Kidney epithelial cell (primary cell): ENCODE measurements around the gene MRO. TPM values are rescaled to one million over a fixed set of nuclear protein-coding genes. Genes with fewer than 3 reads are reported as not detected.

Experiments used
- DNase-seq: peaks from one replicate; pipeline ENCODE4 v3.0.0-alpha.2; 2010; ENCODE audit warnings: low read depth
- H3K27me3 ChIP-seq: 2 replicates; pipeline ENCODE4 v1.6.0; 2011; ENCODE audit warnings: low read length; ENCODE audit not compliant: control insufficient read depth, insufficient read depth
- H3K36me3 ChIP-seq: 2 replicates; pipeline ENCODE4 v1.5.1; 2011; ENCODE audit warnings: low read length; ENCODE audit not compliant: control insufficient read depth, insufficient read depth
- H3K4me3 ChIP-seq: 2 replicates; pipeline ENCODE4 v1.5.1; 2011; ENCODE audit warnings: low read depth, mild to moderate bottlenecking, control low read depth, low read length
- total RNA-seq: library from RNA; depleted of rRNA; stranded (reverse); fragments of >200 nt; gene quantifications from 2 replicates; pipeline ENCODE4 v1.2.3, GENCODE V29; 2015
- TF ChIP-seq, protein P1 (sequence below): IDR thresholded peaks from 2 replicates; pipeline ENCODE4 v1.5.1; 2011; ENCODE audit warnings: mild to moderate bottlenecking, moderate library complexity, low read length, control low read depth, inconsistent platforms; ENCODE audit not compliant: insufficient read depth, poor library complexity, severe bottlenecking

Gene MRO
- total RNA-seq, 1 donor from 2014 or later = not detected

- TF ChIP-seq, protein P1, sequence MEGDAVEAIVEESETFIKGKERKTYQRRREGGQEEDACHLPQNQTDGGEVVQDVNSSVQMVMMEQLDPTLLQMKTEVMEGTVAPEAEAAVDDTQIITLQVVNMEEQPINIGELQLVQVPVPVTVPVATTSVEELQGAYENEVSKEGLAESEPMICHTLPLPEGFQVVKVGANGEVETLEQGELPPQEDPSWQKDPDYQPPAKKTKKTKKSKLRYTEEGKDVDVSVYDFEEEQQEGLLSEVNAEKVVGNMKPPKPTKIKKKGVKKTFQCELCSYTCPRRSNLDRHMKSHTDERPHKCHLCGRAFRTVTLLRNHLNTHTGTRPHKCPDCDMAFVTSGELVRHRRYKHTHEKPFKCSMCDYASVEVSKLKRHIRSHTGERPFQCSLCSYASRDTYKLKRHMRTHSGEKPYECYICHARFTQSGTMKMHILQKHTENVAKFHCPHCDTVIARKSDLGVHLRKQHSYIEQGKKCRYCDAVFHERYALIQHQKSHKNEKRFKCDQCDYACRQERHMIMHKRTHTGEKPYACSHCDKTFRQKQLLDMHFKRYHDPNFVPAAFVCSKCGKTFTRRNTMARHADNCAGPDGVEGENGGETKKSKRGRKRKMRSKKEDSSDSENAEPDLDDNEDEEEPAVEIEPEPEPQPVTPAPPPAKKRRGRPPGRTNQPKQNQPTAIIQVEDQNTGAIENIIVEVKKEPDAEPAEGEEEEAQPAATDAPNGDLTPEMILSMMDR = no peak
- H3K27me3 ChIP-seq = peaks cover 2% of the 10 kb centered on the region
- no peak overlapping the region for H3K4me3 ChIP-seq
- H3K36me3 ChIP-seq = no peaks in the 10 kb centered on the region
- DNase-seq = no peak
Observed at GRCh38 chr18:50750546-50750945, 69.3 kb downstream of the MRO start.

DNA sequence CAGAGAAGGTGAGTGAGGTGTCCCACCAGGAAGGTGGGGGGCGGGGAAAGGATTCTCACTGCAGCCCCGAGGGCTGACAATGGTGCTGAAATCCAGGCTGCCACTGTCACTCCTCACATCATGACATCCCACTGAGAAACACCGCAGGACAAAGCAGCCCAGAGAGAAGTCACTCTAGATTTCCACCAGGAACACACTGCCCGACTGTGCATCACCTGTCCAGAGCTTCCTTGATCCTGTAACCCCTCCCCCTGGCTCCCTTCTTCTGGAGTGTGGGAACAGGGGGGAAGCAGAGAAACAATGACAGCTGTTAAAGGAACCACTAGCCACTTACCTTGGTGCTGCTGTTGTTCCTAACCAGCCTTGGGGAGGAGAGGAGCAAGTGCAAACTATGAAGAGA is 69.9 kb downstream of the MRO start:
- Histone ChIP-seq H3K4me3 (no peak overlapping the region), H3K27me3 (peaks cover 2% of the 10 kb centered on the region), H3K36me3 (no peaks in the 10 kb centered on the region)
- DNase-seq = no peak
- TF ChIP-seq, protein P1 = no peak

DNA sequence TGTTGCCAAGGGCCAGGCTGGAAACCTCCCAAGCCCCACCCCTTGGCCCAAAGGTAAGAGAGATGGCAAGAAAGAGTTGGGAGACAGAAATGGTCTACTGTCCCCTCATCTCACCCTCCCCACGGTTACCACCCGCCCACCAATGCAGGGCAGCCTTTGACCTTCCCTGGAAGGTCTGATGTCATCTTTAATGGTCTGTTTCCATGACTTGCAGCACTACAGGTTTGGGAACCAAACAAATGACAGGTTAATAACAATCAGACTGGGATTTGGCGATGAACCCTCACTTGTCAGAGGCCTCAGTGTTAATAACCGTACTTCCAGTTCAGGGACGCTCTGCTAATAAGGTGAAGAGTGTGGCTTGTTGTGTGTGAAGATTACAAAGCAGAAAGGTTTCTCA is 70.4 kb downstream of the MRO start:
- DNase-seq = no peak
- TF ChIP-seq, protein P1 = no peak
- Histone ChIP-seq H3K36me3 (no peaks in the 10 kb centered on the region), H3K4me3 (no peak overlapping the region), H3K27me3 (peaks cover 2% of the 10 kb centered on the region)

- H3K4me3 ChIP-seq = no peak overlapping the region
- H3K36me3 ChIP-seq = no peaks in the 10 kb centered on the region
- peaks cover 2% of the 10 kb centered on the region for H3K27me3 ChIP-seq
- no peak for DNase-seq
- TF ChIP-seq, protein P1 = no peak
Observed at GRCh38 chr18:50748243-50749229, 71.3 kb downstream of the MRO start.

DNA sequence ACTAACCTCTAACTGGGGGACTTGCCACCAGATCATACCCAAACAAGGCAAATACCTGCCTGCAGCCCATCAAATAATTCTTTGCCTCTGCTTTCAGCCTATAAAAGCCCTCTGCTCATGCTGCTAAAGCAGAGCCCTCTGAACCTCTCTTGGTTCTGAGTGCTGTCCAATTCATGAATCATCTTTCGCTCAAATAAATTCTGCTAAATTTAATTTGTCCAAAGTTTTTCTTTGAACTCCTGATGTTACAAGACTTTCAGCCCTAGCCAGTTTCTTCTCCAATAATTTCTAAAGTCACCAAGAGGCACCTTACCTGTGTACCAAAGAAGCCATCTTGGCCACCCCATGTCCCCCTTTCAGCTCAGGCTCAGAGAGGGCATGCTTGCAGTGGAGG is 72.0 kb downstream of the MRO start:
- TF ChIP-seq, protein P1 = no peak
- no peak for DNase-seq
- Histone ChIP-seq H3K4me3 (no peak overlapping the region), H3K36me3 (no peaks in the 10 kb centered on the region), H3K27me3 (peaks cover 2% of the 10 kb centered on the region)

GRCh38 chr18:50745945-50746344 is 73.9 kb downstream of the MRO start:
- no peak for DNase-seq
- no peak overlapping the region for H3K4me3 ChIP-seq
- H3K27me3 ChIP-seq = peaks cover 2% of the 10 kb centered on the region
- TF ChIP-seq, protein P1 = no peak
- H3K36me3 ChIP-seq = no peaks in the 10 kb centered on the region
